ENCODE measurements around the gene GNL3L.
A peak's percentile ranks its signal among the peaks of the same experiment; 100 is the strongest.
"Not testable (repeated sequence)": the region's sequence is repeated elsewhere in the genome, so short reads cannot be mapped to it uniquely, and the experiment has no call there.

The GNL3L gene

GRCh38 chrX:54555006-54555405, 25.0 kb downstream of the GNL3L start:
- not testable (repeated sequence) for DNase-seq (ENCODE audit: low spot score)

DNA sequence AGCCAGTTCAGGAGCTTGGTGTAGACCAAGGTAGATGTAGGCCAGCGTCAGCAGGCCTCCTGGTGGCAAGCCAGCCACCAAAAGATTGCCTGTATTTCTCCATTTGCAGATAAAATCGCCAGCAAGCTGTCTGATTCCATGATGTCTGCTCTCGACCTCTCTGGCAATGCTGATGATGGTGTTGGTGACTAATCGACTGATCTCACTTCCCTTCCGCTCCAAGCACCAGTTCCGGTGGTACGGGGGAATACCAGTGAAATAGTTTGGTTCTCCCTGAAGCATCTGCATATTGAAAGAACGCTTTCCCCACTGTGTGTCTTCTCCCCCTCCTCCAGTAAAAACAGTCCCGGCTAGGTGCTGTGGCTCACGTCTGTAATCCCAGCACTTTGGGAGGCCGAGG, 30.4 kb downstream of the GNL3L start:
- no peak for DNase-seq (ENCODE audit: low spot score)

GRCh38 chrX:54561622-54562021, 31.6 kb downstream of the GNL3L start:
- DNase-seq (ENCODE audit: low spot score) = no peak

- DNase-seq (ENCODE audit: low spot score) = peak; percentile 8
Measured at GRCh38 chrX:54564936-54565335, 34.9 kb downstream of the GNL3L start.

DNA sequence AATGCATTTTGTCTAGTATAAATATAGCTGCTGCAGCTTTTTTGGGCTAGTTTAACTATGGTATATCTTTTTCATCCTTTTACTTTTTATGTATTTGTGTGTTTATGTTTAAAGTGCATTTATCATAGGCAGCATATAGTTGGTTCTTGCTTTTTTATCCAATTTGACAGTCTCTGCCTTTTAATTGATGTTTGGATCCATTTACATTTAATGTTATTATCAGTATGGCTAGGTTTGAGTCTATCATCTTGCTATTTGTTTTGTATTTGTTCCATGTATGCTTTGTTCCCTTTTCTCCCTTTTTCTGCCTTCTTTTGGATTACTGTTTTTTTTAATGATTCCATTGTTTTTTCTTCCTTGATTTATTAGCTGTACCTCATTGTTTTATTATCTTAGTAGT, 40.3 kb downstream of the GNL3L start:
- no peak for DNase-seq (ENCODE audit: low spot score)

DNA sequence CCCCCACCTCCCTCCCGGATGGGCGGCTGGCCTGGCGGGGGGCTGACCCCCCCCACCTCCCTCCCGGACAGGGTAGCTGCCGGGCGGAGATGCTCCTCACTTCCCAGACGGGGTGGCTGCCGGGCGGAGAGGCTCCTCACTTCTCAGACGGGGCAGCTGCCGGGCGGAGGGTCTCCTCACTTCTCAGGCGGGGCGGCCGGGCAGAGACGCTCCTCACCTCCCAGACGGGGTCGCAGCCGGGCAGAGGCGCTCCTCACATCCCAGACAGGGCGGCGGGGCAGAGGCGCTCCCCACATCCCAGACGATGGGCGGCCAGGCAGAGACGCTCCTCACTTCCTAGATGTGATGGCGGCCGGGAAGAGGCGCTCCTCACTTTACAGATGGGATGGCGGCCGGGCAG, 42.6 kb downstream of the GNL3L start:
- DNase-seq (ENCODE audit: low spot score) = not testable (repeated sequence)

- DNase-seq (ENCODE audit: low spot score) = no peak
Measured at GRCh38 chrX:54597728-54598127, 67.7 kb downstream of the GNL3L start.

DNA sequence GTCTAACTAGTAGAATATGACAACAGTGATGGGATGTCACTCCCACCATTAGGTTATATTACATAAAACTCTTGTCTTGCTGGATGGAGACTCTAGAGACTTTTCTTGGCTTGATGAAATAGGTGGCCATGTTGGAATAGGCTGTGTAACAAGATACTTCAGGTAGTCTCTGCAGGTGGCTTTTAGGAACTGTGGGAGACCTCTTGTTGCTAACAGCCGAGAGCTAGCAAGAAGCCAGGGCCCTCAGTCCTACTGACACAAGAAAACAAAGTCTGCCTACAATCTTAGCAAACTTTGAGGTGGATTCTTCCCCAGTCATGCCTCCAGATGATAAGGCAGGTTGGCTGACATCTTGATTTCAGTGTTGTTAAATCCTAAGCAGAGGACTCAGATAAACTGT, 72.5 kb downstream of the GNL3L start:
- DNase-seq (ENCODE audit: low spot score) = no peak
